Kidney capillary endothelial cell (primary cell): ENCODE measurements around the gene CFAP61.
A peak's percentile ranks its signal among the peaks of the same experiment; 100 is the strongest.
"Not testable (repeated sequence)": the region's sequence is repeated elsewhere in the genome, so short reads cannot be mapped to it uniquely, and the experiment has no call there.

Experiments
- DNase-seq: peaks from one replicate; pipeline ENCODE4 v3.0.0-alpha.2; 2018; ENCODE audit warnings: low spot score

Gene CFAP61

GRCh38 chr20:20233041-20233514, 180.7 kb downstream of the CFAP61 start:
- no peak for DNase-seq

DNA sequence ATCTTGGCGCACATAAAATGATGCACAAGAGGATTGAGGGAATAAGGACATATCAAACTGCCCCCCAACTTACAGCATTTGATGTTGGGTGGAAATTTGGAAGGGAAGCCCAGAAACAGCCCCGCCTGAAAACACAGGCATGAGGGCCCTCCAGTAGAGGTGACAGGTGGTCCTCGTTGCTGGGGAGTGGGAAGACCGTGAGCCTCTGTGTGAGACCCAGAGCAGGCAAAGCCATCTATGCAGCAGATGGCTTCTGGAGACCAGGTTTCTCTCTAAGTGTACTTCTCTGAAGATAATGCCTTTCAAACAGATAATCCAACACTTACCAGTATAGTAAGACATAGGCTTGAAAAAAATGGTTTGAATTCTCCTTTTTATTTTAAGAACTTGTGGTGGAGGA, 183.3 kb downstream of the CFAP61 start:
- DNase-seq = no peak

DNA sequence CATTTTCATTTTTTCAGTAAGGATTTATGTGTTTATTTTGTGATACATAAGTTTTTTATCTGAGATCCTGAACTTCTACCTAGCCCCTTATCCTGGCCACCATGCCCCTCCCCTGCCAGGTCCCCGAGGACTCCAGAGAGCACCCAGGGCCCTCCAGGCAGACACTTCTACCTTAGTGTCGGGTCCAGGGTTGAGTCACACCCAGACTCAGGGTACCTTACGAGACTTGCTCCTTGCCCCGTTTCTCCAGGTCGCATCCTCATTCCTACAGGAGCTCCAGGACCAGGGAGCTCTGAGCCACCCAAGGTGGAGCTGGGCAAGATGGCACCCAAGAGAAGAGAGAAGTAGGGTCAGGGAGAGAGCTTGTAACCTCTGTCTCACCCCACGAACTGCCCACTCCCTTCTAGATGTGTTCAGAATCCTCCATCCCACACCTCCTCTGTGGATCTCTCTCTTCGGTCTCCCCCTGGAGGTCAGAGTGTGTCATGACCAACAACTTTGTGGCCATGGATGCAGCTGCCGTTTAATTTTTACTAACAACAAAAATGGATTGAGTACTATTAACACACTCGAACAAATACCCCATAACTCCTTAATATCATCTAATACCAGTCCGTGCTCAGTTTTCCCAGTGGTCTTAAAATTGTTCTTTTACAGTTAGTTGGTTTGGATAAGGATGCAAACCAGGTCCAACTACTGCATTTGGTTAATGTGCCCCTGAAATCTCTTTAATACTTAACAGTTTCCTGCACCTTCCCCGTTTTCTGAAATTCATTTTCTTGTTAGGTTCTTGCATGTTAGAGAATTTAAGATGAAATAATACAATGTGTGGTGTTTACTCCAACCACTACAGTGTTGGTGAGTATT, 185.0 kb downstream of the CFAP61 start:
- peak; percentile 29 for DNase-seq

- no peak for DNase-seq
These were observed 189.6 kb downstream of the CFAP61 start for GRCh38 chr20:20241976-20242375.

DNA sequence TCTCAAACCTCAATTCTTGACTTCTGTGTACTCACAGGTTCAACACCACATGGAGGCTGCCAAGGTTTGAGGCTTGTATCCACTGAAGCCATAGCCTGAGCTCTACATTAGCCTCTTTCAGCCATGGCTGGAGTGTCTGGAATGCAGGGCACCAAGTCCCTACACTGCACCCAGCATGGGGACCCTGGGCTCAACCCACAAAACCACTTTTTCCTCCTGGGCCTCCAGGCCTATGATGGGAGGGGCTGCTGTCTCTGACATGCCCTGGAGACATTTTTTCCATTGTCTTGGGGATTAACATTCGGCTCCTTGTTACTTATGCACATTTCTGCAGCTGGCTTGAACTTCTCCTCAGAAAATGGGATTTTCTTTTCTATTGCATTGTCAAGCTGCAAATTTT, 192.1 kb downstream of the CFAP61 start:
- DNase-seq = not testable (repeated sequence)

DNA sequence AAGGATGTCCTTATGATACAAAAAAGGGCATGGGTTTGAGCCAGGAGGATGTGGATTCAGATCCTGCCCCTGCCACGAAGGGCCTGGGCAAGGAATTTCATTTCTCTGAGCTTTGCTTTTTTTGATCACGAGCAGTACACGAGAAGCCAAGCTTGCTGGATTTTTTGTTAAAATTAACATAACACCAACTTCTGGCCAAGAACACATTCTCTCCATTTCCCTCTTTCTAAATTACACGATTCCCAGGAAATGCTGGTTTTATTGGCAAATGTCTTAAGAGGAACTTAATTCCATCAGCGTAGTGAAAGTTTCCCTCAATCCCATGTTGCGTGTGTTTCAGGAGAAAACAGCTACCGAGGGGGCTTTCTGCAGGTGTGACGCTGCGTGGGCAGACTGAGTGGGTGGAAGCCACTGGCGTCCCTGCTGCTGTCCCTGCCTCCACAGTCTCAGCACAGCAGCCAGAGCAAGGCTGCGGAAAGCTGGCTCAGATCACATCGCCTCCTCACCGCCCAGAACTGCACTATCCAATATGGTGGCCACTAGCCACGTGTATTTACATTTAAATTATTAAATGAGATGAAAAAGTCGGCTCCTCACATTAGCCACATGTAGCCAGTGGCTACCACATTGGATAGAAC, 194.8 kb downstream of the CFAP61 start:
- DNase-seq = no peak

DNA sequence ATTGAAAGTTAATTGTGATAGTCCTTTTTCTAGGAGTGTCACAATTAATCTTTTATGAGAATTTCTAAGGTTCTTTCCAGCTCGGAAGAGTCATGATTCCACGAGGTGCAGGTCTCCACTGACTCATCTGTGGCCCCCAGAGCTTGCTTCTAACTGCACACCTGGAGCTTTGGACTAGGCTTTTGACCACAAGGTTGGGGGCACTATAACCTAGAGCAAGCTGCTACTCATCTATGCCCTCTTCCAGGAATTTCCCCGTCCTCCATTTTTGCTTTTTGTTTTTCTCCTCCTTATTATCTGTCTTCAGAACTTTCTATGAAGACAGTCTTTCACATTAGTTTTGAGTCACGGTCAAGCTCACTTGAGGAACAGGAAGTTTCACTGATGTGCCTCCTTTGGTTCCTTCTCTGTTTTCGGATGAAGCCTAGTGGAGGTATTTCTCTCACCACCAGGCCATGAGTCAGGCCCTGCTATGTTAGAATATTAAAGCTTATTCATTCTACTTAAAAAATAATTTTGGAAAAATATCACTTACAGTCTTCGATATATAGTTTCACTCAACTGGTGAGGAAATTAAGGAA, 196.4 kb downstream of the CFAP61 start:
- DNase-seq = no peak

- no peak for DNase-seq
These were observed 199.0 kb downstream of the CFAP61 start for GRCh38 chr20:20251317-20251716.

DNA sequence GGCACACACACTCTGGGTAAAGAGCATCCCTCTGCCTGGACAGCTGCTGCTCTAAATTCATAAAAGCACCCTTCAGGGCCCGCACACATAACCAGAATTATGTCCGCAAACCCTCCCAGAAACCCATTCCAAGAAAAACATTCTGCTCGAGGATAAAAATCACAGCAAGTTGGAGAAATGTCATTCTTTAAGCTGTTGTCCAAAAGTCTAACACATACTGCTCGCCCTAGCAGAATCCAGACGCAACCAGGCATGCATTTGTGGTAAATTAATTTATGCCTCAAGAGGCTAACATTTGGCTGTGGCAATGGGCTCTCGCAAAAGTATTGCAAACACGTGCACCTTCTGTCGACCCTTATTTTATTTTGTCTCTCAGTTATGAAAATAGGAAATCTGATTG, 199.5 kb downstream of the CFAP61 start:
- DNase-seq = no peak

GRCh38 chr20:20253039-20253743, 200.9 kb downstream of the CFAP61 start:
- no peak for DNase-seq

DNA sequence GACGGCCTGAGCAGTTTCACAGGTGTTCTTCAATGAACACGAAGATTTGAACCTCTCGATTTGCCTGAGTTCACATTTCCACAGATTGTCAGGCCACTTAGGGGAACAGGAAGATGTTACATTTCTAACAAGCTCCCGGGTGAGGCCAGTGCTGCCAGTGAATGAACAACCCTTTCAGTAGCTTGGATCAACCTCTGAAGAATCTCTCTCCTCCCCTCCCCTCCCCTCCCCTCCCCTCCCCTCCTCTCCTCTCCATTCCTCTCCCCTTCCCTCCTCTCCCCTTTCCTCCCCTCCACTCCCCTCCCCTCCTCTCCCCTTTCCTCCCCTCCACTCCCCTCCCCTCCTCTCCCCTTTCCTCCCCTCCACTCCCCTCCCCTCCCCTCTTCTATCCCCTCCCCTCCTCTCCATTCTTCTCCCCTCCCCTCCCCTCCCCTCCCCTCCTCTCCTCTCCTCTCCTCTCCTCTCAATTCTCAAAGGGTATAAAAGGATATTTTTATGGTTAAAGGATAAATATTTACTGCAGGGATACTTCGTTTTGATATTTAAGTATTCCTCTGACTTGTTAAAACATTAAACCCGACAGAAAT, 201.5 kb downstream of the CFAP61 start:
- DNase-seq = no peak

DNA sequence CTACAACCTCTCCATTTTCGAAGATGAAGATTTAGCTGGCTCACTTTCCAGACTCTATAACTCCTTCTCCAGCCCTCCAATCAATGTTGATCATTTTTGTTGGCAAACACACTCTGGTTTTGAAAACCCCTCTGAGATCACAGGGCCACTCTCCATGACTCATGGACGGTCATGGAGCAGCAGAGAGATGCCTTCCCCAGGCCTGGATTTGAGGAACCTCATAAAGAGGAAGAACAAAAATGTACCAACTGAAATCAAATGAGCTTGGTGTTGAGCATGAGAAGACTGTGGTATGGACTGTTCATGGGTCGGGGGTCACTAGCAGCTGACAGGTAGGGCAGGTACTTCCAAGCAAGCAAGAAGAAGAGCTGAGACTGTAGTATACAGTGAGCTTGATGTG, 202.8 kb downstream of the CFAP61 start:
- no peak for DNase-seq

- no peak for DNase-seq
These were observed 207.2 kb downstream of the CFAP61 start for GRCh38 chr20:20259533-20259932.

DNA sequence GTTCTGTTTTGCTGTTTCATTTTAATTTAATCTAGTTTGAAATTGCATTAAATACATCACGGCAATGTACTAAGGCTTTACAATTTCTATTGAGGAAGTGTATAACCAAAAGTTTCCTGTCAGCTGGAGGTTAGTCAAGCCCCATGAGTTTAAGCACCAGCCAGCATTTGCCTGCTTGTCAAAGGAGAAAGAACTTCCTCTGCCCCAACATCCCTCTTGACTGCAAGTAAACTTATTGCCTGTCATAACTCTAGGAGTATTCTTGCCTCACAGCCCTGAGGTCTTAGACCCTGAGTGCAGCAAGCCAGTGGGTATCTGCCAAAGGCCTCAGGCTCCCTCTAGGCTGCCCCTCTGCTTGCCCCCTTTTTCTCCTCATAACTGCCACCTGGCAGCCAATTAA, 208.8 kb downstream of the CFAP61 start:
- no peak for DNase-seq

- no peak for DNase-seq
These were observed 212.9 kb downstream of the CFAP61 start for GRCh38 chr20:20265210-20265609.

- DNase-seq = no peak
These were observed 214.2 kb downstream of the CFAP61 start for GRCh38 chr20:20266552-20266951.

DNA sequence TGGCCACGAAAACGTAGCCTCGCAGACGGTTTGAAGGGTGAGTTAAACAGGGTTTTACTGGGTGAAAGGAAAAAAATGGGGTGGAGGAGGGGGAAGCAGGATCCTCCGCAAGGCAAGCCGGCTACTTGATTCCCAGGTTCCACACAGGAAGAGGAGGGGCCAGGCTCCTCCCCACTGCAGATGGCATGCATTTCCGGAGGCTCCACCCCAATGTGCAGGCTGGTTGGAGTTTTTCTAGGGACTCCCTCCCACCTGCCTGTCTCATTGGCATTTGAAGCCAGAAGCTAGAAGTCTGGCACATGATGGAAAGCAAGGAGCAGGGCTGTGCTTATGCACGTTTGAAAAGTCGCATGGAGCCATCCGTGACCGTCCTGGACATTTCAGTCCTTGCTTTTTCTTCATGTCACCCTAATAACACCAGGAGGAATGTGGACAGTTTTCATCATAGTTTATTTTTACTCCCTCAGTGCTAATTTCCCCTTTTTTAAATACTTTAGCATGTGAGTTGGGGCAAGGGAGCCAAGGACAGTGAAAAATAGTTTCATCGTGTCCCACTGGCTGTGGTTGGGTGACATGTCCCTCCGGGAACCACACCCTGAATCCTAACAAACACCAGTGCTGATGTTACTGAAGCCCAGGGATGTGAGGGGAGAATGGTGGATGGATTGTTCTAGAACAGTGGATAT, 215.5 kb downstream of the CFAP61 start:
- DNase-seq = no peak

DNA sequence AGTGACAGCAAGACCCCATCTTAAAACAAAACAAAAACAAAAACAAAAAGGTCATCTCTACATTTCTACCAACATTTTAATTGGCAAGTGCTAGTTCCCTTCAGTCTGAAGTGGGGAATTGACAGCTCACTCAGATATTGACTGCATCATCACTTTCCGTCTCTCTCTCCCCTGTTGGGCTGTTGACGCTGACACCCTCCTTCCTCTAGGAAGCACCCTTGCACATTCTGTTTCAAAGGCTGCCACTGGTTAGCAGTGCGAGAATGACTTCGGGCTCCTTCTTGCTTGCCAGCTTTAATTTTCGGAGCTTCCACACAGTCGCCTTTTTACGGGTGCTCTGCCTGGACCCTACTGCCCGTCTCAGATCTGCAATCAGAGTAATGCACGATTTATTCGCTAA, 218.9 kb downstream of the CFAP61 start:
- DNase-seq = no peak

GRCh38 chr20:20272686-20273085, 220.4 kb downstream of the CFAP61 start:
- DNase-seq = no peak

- no peak for DNase-seq
These were observed 221.0 kb downstream of the CFAP61 start for GRCh38 chr20:20273286-20273685.

DNA sequence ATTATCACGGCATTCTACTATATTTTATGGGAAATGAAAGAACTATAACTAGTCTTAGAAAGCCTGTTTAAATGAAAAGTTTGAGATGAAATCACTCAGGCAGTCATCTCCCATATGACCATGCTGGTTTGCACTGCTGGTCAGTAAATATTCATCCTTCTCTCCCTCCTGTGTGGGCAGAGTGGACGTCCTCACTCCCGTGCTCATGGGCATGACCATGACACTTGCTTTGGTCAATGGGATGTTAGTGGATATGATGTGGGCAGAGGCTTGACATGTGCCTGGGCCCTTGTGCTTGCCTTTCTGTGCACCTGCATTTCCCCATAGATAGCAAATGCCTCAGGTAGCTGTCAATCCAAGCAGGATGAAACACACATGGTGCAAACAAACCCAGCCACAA, 222.5 kb downstream of the CFAP61 start:
- no peak for DNase-seq

- DNase-seq = no peak
These were observed 223.3 kb downstream of the CFAP61 start for GRCh38 chr20:20275636-20276035.
